Smooth muscle cell of the brain vasculature (primary cell): ENCODE measurements around the gene C1orf198.

Experiments
- DNase-seq: peaks from one replicate; pipeline ENCODE4 v3.0.0-alpha.2; 2012; ENCODE audit warnings: low read depth, low spot score

Gene C1orf198

GRCh38 chr1:230833511-230833910 is 34.8 kb downstream of the C1orf198 start:
- DNase-seq = no peak

GRCh38 chr1:230832476-230832875 is 35.8 kb downstream of the C1orf198 start:
- no peak for DNase-seq

GRCh38 chr1:230831771-230832170 is 36.5 kb downstream of the C1orf198 start:
- DNase-seq = no peak

- DNase-seq = no peak
Measured at GRCh38 chr1:230828421-230828820, 39.9 kb downstream of the C1orf198 start.

GRCh38 chr1:230827801-230828200 is 40.5 kb downstream of the C1orf198 start:
- no peak for DNase-seq

GRCh38 chr1:230827081-230827681 is 41.1 kb downstream of the C1orf198 start:
- DNase-seq = no peak

- no peak for DNase-seq
Measured at GRCh38 chr1:230826166-230826875, 42.0 kb downstream of the C1orf198 start.

- DNase-seq = no peak
Measured at GRCh38 chr1:230825761-230826160, 42.6 kb downstream of the C1orf198 start.

GRCh38 chr1:230824919-230825721 is 43.2 kb downstream of the C1orf198 start:
- DNase-seq = no peak

GRCh38 chr1:230824551-230824918 is 43.8 kb downstream of the C1orf198 start:
- no peak for DNase-seq

GRCh38 chr1:230823931-230824381 is 44.4 kb downstream of the C1orf198 start:
- no peak for DNase-seq

- no peak for DNase-seq
Measured at GRCh38 chr1:230823426-230823825, 44.9 kb downstream of the C1orf198 start.

GRCh38 chr1:230822092-230822581 is 46.2 kb downstream of the C1orf198 start:
- DNase-seq = no peak

GRCh38 chr1:230821346-230821745 is 47.0 kb downstream of the C1orf198 start:
- DNase-seq = no peak

GRCh38 chr1:230820568-230820967 is 47.8 kb downstream of the C1orf198 start:
- no peak for DNase-seq

GRCh38 chr1:230819976-230820375 is 48.3 kb downstream of the C1orf198 start:
- no peak for DNase-seq

GRCh38 chr1:230818901-230819300 is 49.4 kb downstream of the C1orf198 start:
- DNase-seq = no peak

- no peak for DNase-seq
Measured at GRCh38 chr1:230818367-230818766, 50.0 kb downstream of the C1orf198 start.

GRCh38 chr1:230816018-230816417 is 52.3 kb downstream of the C1orf198 start:
- no peak for DNase-seq

GRCh38 chr1:230814949-230815692 is 53.2 kb downstream of the C1orf198 start:
- DNase-seq = no peak

- no peak for DNase-seq
Measured at GRCh38 chr1:230812568-230812967, 55.8 kb downstream of the C1orf198 start.
